HG03354 (cell line): ENCODE measurements around the gene KRTAP10-5.
"Not testable (repeated sequence)": the region's sequence is repeated elsewhere in the genome, so short reads cannot be mapped to it uniquely, and the experiment has no call there.

Source experiments
- ATAC-seq: cut with Tn5 transposase; IDR thresholded peaks from one replicate; pipeline ENCODE4 v1.9.1; 2021; ENCODE audit warnings: mild to moderate bottlenecking; ENCODE audit not compliant: unreplicated experiment, poor library complexity, severe bottlenecking

The KRTAP10-5 gene

GRCh38 chr21:44552681-44553080 is 27.7 kb downstream of the KRTAP10-5 start:
- ATAC-seq: no peak

- no peak for ATAC-seq
These were observed 28.3 kb downstream of the KRTAP10-5 start for GRCh38 chr21:44552136-44552535.

- ATAC-seq: no peak
These were observed 29.0 kb downstream of the KRTAP10-5 start, which contains the start of gene KRTAP10-2 for GRCh38 chr21:44551340-44551961. Gene KRTAP10-2 (minus strand): TSS chr21:44551505. CDS start chr21:44551458, 47 bp downstream.

GRCh38 chr21:44550807-44551206 is 29.6 kb downstream of the KRTAP10-5 start:
- no peak for ATAC-seq

GRCh38 chr21:44550285-44550684 is 30.1 kb downstream of the KRTAP10-5 start:
- not testable (repeated sequence) for ATAC-seq

- no peak for ATAC-seq
These were observed 30.7 kb downstream of the KRTAP10-5 start for GRCh38 chr21:44549525-44550211.

GRCh38 chr21:44548922-44549321 is 31.5 kb downstream of the KRTAP10-5 start:
- ATAC-seq: no peak

GRCh38 chr21:44548381-44548780 is 32.0 kb downstream of the KRTAP10-5 start:
- no peak for ATAC-seq

- no peak for ATAC-seq
These were observed 32.6 kb downstream of the KRTAP10-5 start for GRCh38 chr21:44547656-44548331.

- ATAC-seq: no peak
These were observed 35.8 kb downstream of the KRTAP10-5 start for GRCh38 chr21:44544566-44544965.

GRCh38 chr21:44542716-44543115 is 37.7 kb downstream of the KRTAP10-5 start:
- ATAC-seq: no peak

- ATAC-seq: no peak
These were observed 39.6 kb downstream of the KRTAP10-5 start for GRCh38 chr21:44540741-44541288.

GRCh38 chr21:44539991-44540666 is 40.3 kb downstream of the KRTAP10-5 start, which contains the start of gene KRTAP10-1:
Gene KRTAP10-1 (minus strand): TSS chr21:44540195. CDS start chr21:44540150, 45 bp downstream.
- ATAC-seq: no peak

GRCh38 chr21:44539046-44539445 is 41.4 kb downstream of the KRTAP10-5 start:
- no peak for ATAC-seq

GRCh38 chr21:44537930-44538911 is 42.2 kb downstream of the KRTAP10-5 start:
- no peak for ATAC-seq

- ATAC-seq: no peak
These were observed 44.4 kb downstream of the KRTAP10-5 start for GRCh38 chr21:44535963-44536362.

- ATAC-seq: no peak
These were observed 45.7 kb downstream of the KRTAP10-5 start for GRCh38 chr21:44534688-44535087.

GRCh38 chr21:44533891-44534627 is 46.3 kb downstream of the KRTAP10-5 start:
- ATAC-seq: no peak
